CD14-positive monocyte (primary cell): Measurements from ENCODE around the gene CD81. TPM values are rescaled to one million over a fixed set of nuclear protein-coding genes. Genes with fewer than 3 reads are reported as not detected.

Experiments
- DNase-seq, 3 donors: peaks; one replicate each; pipeline ENCODE4 v3.0.0-alpha.2; 2011 to 2022
- H2AFZ ChIP-seq: 2 replicates; pipeline ENCODE4 v1.6.0; 2012; ENCODE audit warnings: mild to moderate bottlenecking, low read depth, low read length, inconsistent platforms; ENCODE audit not compliant: insufficient read depth, poor library complexity, severe bottlenecking
- H3K27ac ChIP-seq, 2 donors: 1 replicate in 1 of 2; 2 replicates in 1 of 2; pipeline ENCODE4 v1.5.1; 2012 to 2013; ENCODE audit warnings: low read length in 2 of 2, control low read depth in 1 of 2, inconsistent platforms in 1 of 2, low read depth in 1 of 2, mild to moderate bottlenecking in 1 of 2
- H3K27me3 ChIP-seq, 2 donors: one replicate each; pipeline versions ENCODE4 v1.6.0 to v1.6.1; 2011 to 2013; ENCODE audit warnings: low read length in 2 of 2; ENCODE audit not compliant: control insufficient read depth in 2 of 2, insufficient read depth in 2 of 2
- H3K36me3 ChIP-seq, 2 donors: replicated peaks in 1 of 2; 1 replicate in 1 of 2; 2 replicates in 1 of 2; pipeline versions ENCODE4 v1.5.1 to v1.6.1; 2012 to 2013; ENCODE audit warnings: low read length in 2 of 2, control low read depth in 1 of 2, inconsistent platforms in 1 of 2, mild to moderate bottlenecking in 1 of 2; ENCODE audit not compliant: insufficient read depth in 2 of 2, control insufficient read depth in 1 of 2
- H3K4me1 ChIP-seq, 2 donors: 1 replicate in 1 of 2; 2 replicates in 1 of 2; pipeline versions ENCODE4 v1.5.1 to v1.6.1; 2012 to 2013; ENCODE audit warnings: low read length in 2 of 2, control low read depth in 1 of 2, inconsistent platforms in 1 of 2, mild to moderate bottlenecking in 1 of 2, moderate library complexity in 1 of 2; ENCODE audit not compliant: insufficient read depth in 2 of 2, control insufficient read depth in 1 of 2
- H3K4me2 ChIP-seq: replicated peaks from 2 replicates; pipeline ENCODE3; 2012; ENCODE audit warnings: low read length, moderate library complexity, mild to moderate bottlenecking; ENCODE audit not compliant: poor library complexity, severe bottlenecking; ENCODE audit errors: extremely low read depth
- H3K4me3 ChIP-seq, 3 experiments: fragments of 200-600 bp in 1 of 3; sonication (generic) in 1 of 3; replicated peaks in 1 of 3; 1 replicate in 2 of 3; 2 replicates in 1 of 3; pipeline ENCODE4 v1.5.1; 2011 to 2013; ENCODE audit warnings: low read length in 3 of 3, mild to moderate bottlenecking in 3 of 3, control low read depth in 2 of 3, low read depth in 2 of 3, inconsistent platforms in 1 of 3, moderate library complexity in 1 of 3
- H3K79me2 ChIP-seq: 2 replicates; pipeline ENCODE4 v1.6.0; 2012; ENCODE audit warnings: mild to moderate bottlenecking, control low read depth, inconsistent platforms, low read length, moderate library complexity; ENCODE audit not compliant: insufficient read depth
- H3K9ac ChIP-seq: 2 replicates; pipeline ENCODE4 v1.6.0; 2017; ENCODE audit warnings: low read length, mild to moderate bottlenecking; ENCODE audit not compliant: insufficient read depth, poor library complexity, severe bottlenecking
- H3K9me3 ChIP-seq, 2 donors: replicated peaks in 1 of 2; 1 replicate in 1 of 2; 2 replicates in 1 of 2; pipeline versions ENCODE4 v1.5.1 to v1.6.1; 2012 to 2013; ENCODE audit warnings: low read length in 2 of 2, control low read depth in 1 of 2; ENCODE audit not compliant: control insufficient read depth in 1 of 2, insufficient read depth in 1 of 2
- H4K20me1 ChIP-seq: 2 replicates; pipeline ENCODE4 v1.6.0; 2012; ENCODE audit warnings: mild to moderate bottlenecking, low read length, control low read depth, moderate library complexity; ENCODE audit not compliant: insufficient read depth
- H3K27ac Mint-ChIP-seq, 7 donors: one replicate each; pipeline ENCODE4 v1.8.0; 2020; ENCODE audit warnings: mild to moderate bottlenecking in 7 of 7, mixed read lengths in 7 of 7, moderate library complexity in 6 of 7, inconsistent platforms in 2 of 7
- H3K27me3 Mint-ChIP-seq, 3 donors: one replicate each; pipeline ENCODE4 v1.8.0; 2021 to 2022; ENCODE audit warnings: low read depth in 3 of 3, mild to moderate bottlenecking in 3 of 3, mixed read lengths in 3 of 3, moderate library complexity in 3 of 3, inconsistent platforms in 1 of 3
- H3K36me3 Mint-ChIP-seq, 2 donors: one replicate each; pipeline ENCODE4 v1.8.0; 2020; ENCODE audit warnings: mixed read lengths in 2 of 2, inconsistent platforms in 1 of 2, mild to moderate bottlenecking in 1 of 2
- H3K4me1 Mint-ChIP-seq: one replicate; pipeline ENCODE4 v1.8.0; 2020; ENCODE audit warnings: mild to moderate bottlenecking, mixed read lengths
- H3K4me3 Mint-ChIP-seq, 2 donors: one replicate each; pipeline ENCODE4 v1.8.0; 2020; ENCODE audit warnings: mild to moderate bottlenecking in 2 of 2, mixed read lengths in 2 of 2, moderate library complexity in 1 of 2
- H3K9me3 Mint-ChIP-seq, 7 donors: one replicate each; pipeline ENCODE4 v1.8.0; 2020 to 2022; ENCODE audit warnings: mixed read lengths in 7 of 7, mild to moderate bottlenecking in 6 of 7, moderate library complexity in 6 of 7, inconsistent platforms in 2 of 7
- CTCF ChIP-seq: fragments of 200-600 bp; IDR thresholded peaks from one replicate; pipeline ENCODE4 v1.8.0; 2022; ENCODE audit warnings: antibody characterized with exemption, mild to moderate bottlenecking
- WGBS: methylation state at CpG from one replicate; pipeline ENCODE4 v1.1.5; 2013; ENCODE audit warnings: missing lambda C conversion rate; ENCODE audit not compliant: insufficient coverage; 5-methylcytosine and 5-hydroxymethylcytosine counted together
- intact Hi-C, 2 donors: fragments of 100-400 bp; cut with micrococcal nuclease; formaldehyde crosslinking; loops; one replicate each; pipeline versions ENCODE4 v1.15.0 to v1.15.1; 2023
- polyA plus RNA-seq, 3 donors: library from polyadenylated mRNA; depleted of rRNA in 1 of 3; unstranded in 2 of 3; stranded (reverse) in 1 of 3; fragments of 300-500 nt in 2 of 3; fragments of >200 nt in 1 of 3; fragmentation: Illumina TruSeq in 2 of 3; gene quantifications; 1 replicate in 2 of 3; 2 replicates in 1 of 3; pipeline ENCODE4 v1.2.3, GENCODE V29; 2012 to 2021

Gene CD81
- polyA plus RNA-seq, 3 donors: 3.2 to 74.9 (median 12.3) TPM

- Histone ChIP-seq H2AFZ (no peak overlapping the region), H4K20me1 (peaks cover 30% of the 10 kb centered on the region), H3K36me3 (peaks cover 0 to 4% of the 10 kb centered on the region in 2 donors), H3K4me3 (no peak overlapping the region), H3K27ac (no peak overlapping the region), H3K4me2 (no peak overlapping the region), H3K9me3 (no peaks in the 10 kb centered on the region), H3K9ac (no peak overlapping the region), H3K79me2 (peaks cover 12% of the 10 kb centered on the region), H3K4me1 (no peaks in the 10 kb centered on the region), H3K27me3 (no peaks in the 10 kb centered on the region)
- no peaks in the 10 kb centered on the region for H3K9me3 Mint-ChIP-seq
- H3K4me3 Mint-ChIP-seq: no peak overlapping the region
- peaks cover 9% of the 10 kb centered on the region for H3K4me1 Mint-ChIP-seq
- H3K27ac Mint-ChIP-seq: no peak overlapping the region
- H3K36me3 Mint-ChIP-seq: peaks cover 2 to 13% of the 10 kb centered on the region in 2 donors
- WGBS: 96% methylated on average over 23 of the region's 26 CpGs
- peaks cover 0 to 2% (median 0%) of the 10 kb centered on the region in 3 donors for H3K27me3 Mint-ChIP-seq
- TF ChIP-seq CTCF: no peak
- DNase-seq: no peak
- intact Hi-C loops: no loop called here
These were observed 15.3 kb downstream of the CD81 start for GRCh38 chr11:2392241-2392959.

- no peak for DNase-seq
- no peaks in the 10 kb centered on the region for H3K9me3 ChIP-seq
- intact Hi-C loops: no loop called here
- peaks cover 4% of the 10 kb centered on the region for H3K79me2 ChIP-seq
- no peak overlapping the region for H3K27ac Mint-ChIP-seq
- no peak overlapping the region for H2AFZ ChIP-seq
- H3K9me3 Mint-ChIP-seq: no peaks in the 10 kb centered on the region
- H3K27me3 ChIP-seq: no peaks in the 10 kb centered on the region
- H3K4me2 ChIP-seq: no peak overlapping the region
- WGBS: 95% methylated on average over 23 of the region's 27 CpGs
- peaks cover 2 to 13% of the 10 kb centered on the region in 2 donors for H3K36me3 Mint-ChIP-seq
- H3K4me3 ChIP-seq: no peak overlapping the region
- peaks cover 0 to 2% (median 0%) of the 10 kb centered on the region in 3 donors for H3K27me3 Mint-ChIP-seq
- H3K4me1 Mint-ChIP-seq: peaks cover 9% of the 10 kb centered on the region
- no peak for TF ChIP-seq CTCF
- H3K4me1 ChIP-seq: no peaks in the 10 kb centered on the region
- no peak overlapping the region for H3K9ac ChIP-seq
- H3K4me3 Mint-ChIP-seq: no peak overlapping the region
- peaks cover 21% of the 10 kb centered on the region for H4K20me1 ChIP-seq
- H3K36me3 ChIP-seq: peaks cover 0 to 4% of the 10 kb centered on the region in 2 donors
- no peak overlapping the region for H3K27ac ChIP-seq
These were observed 16.2 kb downstream of the CD81 start for GRCh38 chr11:2393111-2393868.
